Body of pancreas (tissue), 4 donors: Measurements from ENCODE around the gene ATG7. TPM values are rescaled to one million over a fixed set of nuclear protein-coding genes. Genes with fewer than 3 reads are reported as not detected.

ENCODE experiments used
- ATAC-seq: fragments of 150-250 bp; one replicate; pipeline ENCODE4 v1.9.1; 2016
- DNase-seq, 4 donors: peaks; one replicate each; pipeline ENCODE4 v3.0.0-alpha.2; 2019
- H3K27ac ChIP-seq, 4 donors: fragments of 200-600 bp; sonication (generic); 1 replicate in 3 of 4; 2 replicates in 1 of 4; pipeline versions ENCODE4 v1.5.1 to v1.6.1; 2016 to 2019; ENCODE audit warnings: mild to moderate bottlenecking in 1 of 4, mixed read lengths in 1 of 4, moderate library complexity in 1 of 4
- H3K27me3 ChIP-seq, 2 donors: fragments of 200-600 bp; sonication (generic); one replicate each; pipeline ENCODE4 v1.6.0; 2016; ENCODE audit warnings: mild to moderate bottlenecking in 1 of 2
- H3K36me3 ChIP-seq, 2 donors: fragments of 200-600 bp; sonication (generic); replicated peaks in 1 of 2; 2 replicates each; pipeline ENCODE4 v1.5.1; 2016; ENCODE audit warnings: low read depth in 2 of 2; ENCODE audit not compliant: insufficient read depth in 1 of 2
- H3K4me1 ChIP-seq: fragments of 200-600 bp; sonication (generic); one replicate; pipeline ENCODE4 v1.6.0; 2016
- H3K4me3 ChIP-seq, 2 donors: fragments of 200-600 bp; sonication (generic); 1 replicate in 1 of 2; 2 replicates in 1 of 2; pipeline ENCODE4 v1.5.1; 2016 to 2019
- H3K9me3 ChIP-seq, 3 donors: fragments of 200-600 bp; sonication (generic); 1 replicate in 2 of 3; 2 replicates in 1 of 3; pipeline ENCODE4 v1.5.1; 2016
- POLR2A ChIP-seq, 3 donors: fragments of 450-650 bp; IDR thresholded peaks; one replicate each; pipeline ENCODE4 v1.6.1; 2016; ENCODE audit warnings: antibody characterized with exemption in 3 of 3, mild to moderate bottlenecking in 2 of 3
- WGBS, 2 donors: methylation state at CpG; one replicate each; pipeline ENCODE4 v1.1.5; 2017; 5-methylcytosine and 5-hydroxymethylcytosine counted together
- intact Hi-C: fragments of 100-400 bp; cut with DNase I; formaldehyde crosslinking; loops from one replicate; pipeline ENCODE4 v1.15.1; 2023
- total RNA-seq, 2 donors: library from RNA; depleted of rRNA; stranded (reverse); fragments of >200 nt; gene quantifications; one replicate each; pipeline ENCODE4 v1.1.0, GENCODE V29; 2016
- TF ChIP-seq, protein P1 (sequence below), 7 experiments: fragments of 450-650 bp in 4 of 7; fragments of 200-600 bp in 3 of 7; sonication (generic) in 3 of 7; IDR thresholded peaks; one replicate each; pipeline ENCODE4 v1.5.1; 2016 to 2019; ENCODE audit warnings: antibody characterized with exemption in 7 of 7

ATG7 gene
- total RNA-seq, 2 donors from 2014 or later: 40.5 to 43.6 TPM

- DNase-seq: no peak
- WGBS, 2 donors: 90 to 97% methylated on average over 2 of the region's 2 CpGs
- TF ChIP-seq, protein P1, sequence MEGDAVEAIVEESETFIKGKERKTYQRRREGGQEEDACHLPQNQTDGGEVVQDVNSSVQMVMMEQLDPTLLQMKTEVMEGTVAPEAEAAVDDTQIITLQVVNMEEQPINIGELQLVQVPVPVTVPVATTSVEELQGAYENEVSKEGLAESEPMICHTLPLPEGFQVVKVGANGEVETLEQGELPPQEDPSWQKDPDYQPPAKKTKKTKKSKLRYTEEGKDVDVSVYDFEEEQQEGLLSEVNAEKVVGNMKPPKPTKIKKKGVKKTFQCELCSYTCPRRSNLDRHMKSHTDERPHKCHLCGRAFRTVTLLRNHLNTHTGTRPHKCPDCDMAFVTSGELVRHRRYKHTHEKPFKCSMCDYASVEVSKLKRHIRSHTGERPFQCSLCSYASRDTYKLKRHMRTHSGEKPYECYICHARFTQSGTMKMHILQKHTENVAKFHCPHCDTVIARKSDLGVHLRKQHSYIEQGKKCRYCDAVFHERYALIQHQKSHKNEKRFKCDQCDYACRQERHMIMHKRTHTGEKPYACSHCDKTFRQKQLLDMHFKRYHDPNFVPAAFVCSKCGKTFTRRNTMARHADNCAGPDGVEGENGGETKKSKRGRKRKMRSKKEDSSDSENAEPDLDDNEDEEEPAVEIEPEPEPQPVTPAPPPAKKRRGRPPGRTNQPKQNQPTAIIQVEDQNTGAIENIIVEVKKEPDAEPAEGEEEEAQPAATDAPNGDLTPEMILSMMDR (IDR thresholded peaks at IDR 0.05): no peak
- TF ChIP-seq POLR2A (IDR thresholded peaks at IDR 0.05): no peak
- Histone ChIP-seq H3K9me3 (no peaks in the 10 kb centered on the region), H3K36me3 (peaks cover 2 to 6% of the 10 kb centered on the region in 2 donors), H3K27me3 (no peaks in the 10 kb centered on the region), H3K27ac (no peak overlapping the region), H3K4me1 (no peaks in the 10 kb centered on the region), H3K4me3 (no peak overlapping the region)
- ATAC-seq: no peak
- intact Hi-C loops: no loop called here
These were observed 78.2 kb downstream of the ATG7 start for GRCh38 chr3:11350374-11350773.

DNA sequence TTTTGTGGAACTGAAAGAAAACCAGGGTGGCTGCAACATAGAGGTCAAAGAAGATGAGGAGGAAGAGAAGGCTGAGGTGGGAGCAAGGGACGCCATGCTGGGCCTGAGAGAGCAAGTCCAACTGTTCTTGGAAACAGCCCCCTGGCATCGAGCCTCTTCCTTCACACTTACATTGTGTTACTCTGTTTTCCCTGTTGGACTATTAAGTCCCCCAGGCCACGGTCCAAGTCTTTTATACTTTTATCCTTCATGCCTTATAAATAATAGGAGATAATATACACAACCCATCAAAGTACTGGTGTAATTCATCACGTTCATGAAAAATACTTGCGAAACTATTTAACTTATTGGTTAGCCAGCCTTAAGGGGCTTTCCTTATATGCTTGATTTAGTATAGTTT, 79.3 kb downstream of the ATG7 start:
- Histone ChIP-seq H3K36me3 (peaks cover 2 to 6% of the 10 kb centered on the region in 2 donors), H3K27ac (no peak overlapping the region), H3K4me3 (no peak overlapping the region), H3K4me1 (no peaks in the 10 kb centered on the region), H3K27me3 (no peaks in the 10 kb centered on the region), H3K9me3 (no peaks in the 10 kb centered on the region)
- intact Hi-C loops: no loop called here
- 91 to 95% methylated on average over 5 of the region's 5 CpGs for WGBS, 2 donors
- TF ChIP-seq, protein P1 (IDR thresholded peaks at IDR 0.05): no peak
- no peak for TF ChIP-seq POLR2A (IDR thresholded peaks at IDR 0.05)
- DNase-seq: no peak
- ATAC-seq: no peak

- TF ChIP-seq POLR2A (IDR thresholded peaks at IDR 0.05): no peak
- TF ChIP-seq, protein P1 (IDR thresholded peaks at IDR 0.05): no peak
- Histone ChIP-seq H3K27me3 (no peaks in the 10 kb centered on the region), H3K4me1 (no peaks in the 10 kb centered on the region), H3K9me3 (no peaks in the 10 kb centered on the region), H3K36me3 (peaks cover 0 to 17% of the 10 kb centered on the region in 2 donors), H3K4me3 (no peak overlapping the region), H3K27ac (no peak overlapping the region)
- no peak for ATAC-seq
- 83 to 100% methylated on average over 1 of the region's 1 CpG for WGBS, 2 donors
- no peak for DNase-seq
- intact Hi-C loops: no loop called here
These were observed 84.1 kb downstream of the ATG7 start for GRCh38 chr3:11356269-11356668.

GRCh38 chr3:11362600-11362999, 90.4 kb downstream of the ATG7 start:
- Histone ChIP-seq H3K9me3 (no peaks in the 10 kb centered on the region), H3K36me3 (peaks cover 0 to 31% of the 10 kb centered on the region in 2 donors), H3K4me3 (no peak overlapping the region), H3K27me3 (no peaks in the 10 kb centered on the region), H3K27ac (no peak overlapping the region), H3K4me1 (peaks cover 7% of the 10 kb centered on the region)
- TF ChIP-seq, protein P1 (IDR thresholded peaks at IDR 0.05): no peak
- no peak for TF ChIP-seq POLR2A (IDR thresholded peaks at IDR 0.05)
- intact Hi-C loops: no loop called here
- ATAC-seq (no peak), DNase-seq (no peak)
- WGBS, 2 donors: 73 to 85% methylated on average over 5 of the region's 5 CpGs

- H3K27me3 ChIP-seq: no peaks in the 10 kb centered on the region
- no peak overlapping the region for H3K4me3 ChIP-seq
- WGBS, 2 donors: 39 to 45% methylated on average over 2 of the region's 2 CpGs
- intact Hi-C loops: no loop called here
- DNase-seq (no peak), ATAC-seq (no peak)
- H3K36me3 ChIP-seq: peaks cover 0 to 27% of the 10 kb centered on the region in 2 donors
- TF ChIP-seq, protein P1 (IDR thresholded peaks at IDR 0.05): no peak
- TF ChIP-seq POLR2A (IDR thresholded peaks at IDR 0.05): no peak
- no peaks in the 10 kb centered on the region for H3K9me3 ChIP-seq
- H3K4me1 ChIP-seq: peaks cover 7% of the 10 kb centered on the region
- no peak overlapping the region for H3K27ac ChIP-seq
These were observed 91.5 kb downstream of the ATG7 start for GRCh38 chr3:11363715-11364114.
